Progenitor cell of endocrine pancreas (in vitro differentiated cells): Measurements from ENCODE around the gene IL25. TPM values are rescaled to one million over a fixed set of nuclear protein-coding genes. Genes with fewer than 3 reads are reported as not detected.

Experiments used
- DNase-seq: peaks from one replicate; pipeline ENCODE4 v3.0.0; 2021; ENCODE audit warnings: low spot score; ENCODE audit not compliant: unreplicated experiment
- H3K27ac Mint-ChIP-seq: 2 replicates; pipeline ENCODE4 v1.8.0; 2021; ENCODE audit warnings: mild to moderate bottlenecking, moderate library complexity, mixed read lengths
- H3K27me3 Mint-ChIP-seq: 2 replicates; pipeline ENCODE4 v1.8.0; 2021; ENCODE audit warnings: mixed read lengths
- H3K36me3 Mint-ChIP-seq: 2 replicates; pipeline ENCODE4 v1.8.0; 2022; ENCODE audit warnings: mixed read lengths; ENCODE audit not compliant: insufficient read depth
- H3K4me1 Mint-ChIP-seq: 2 replicates; pipeline ENCODE4 v1.8.0; 2021; ENCODE audit warnings: low read depth, mixed read lengths
- H3K4me3 Mint-ChIP-seq: 2 replicates; pipeline ENCODE4 v1.8.0; 2021; ENCODE audit warnings: low read depth, mild to moderate bottlenecking, moderate library complexity, mixed read lengths
- H3K9me3 Mint-ChIP-seq: 2 replicates; pipeline ENCODE4 v1.8.0; 2021; ENCODE audit warnings: low read depth, mixed read lengths
- total RNA-seq: library from RNA; stranded (reverse); gene quantifications from 2 replicates; pipeline ENCODE4 v1.2.1, GENCODE V29; 2021
- TF ChIP-seq, protein P1 (sequence below): fragments of 200-600 bp; sonication (generic); IDR thresholded peaks from one replicate; pipeline ENCODE4 v1.5.0; 2021; ENCODE audit warnings: antibody characterized with exemption, mild to moderate bottlenecking; ENCODE audit not compliant: unreplicated experiment

Gene IL25
- total RNA-seq, 1 donor from 2014 or later: not detected

DNA sequence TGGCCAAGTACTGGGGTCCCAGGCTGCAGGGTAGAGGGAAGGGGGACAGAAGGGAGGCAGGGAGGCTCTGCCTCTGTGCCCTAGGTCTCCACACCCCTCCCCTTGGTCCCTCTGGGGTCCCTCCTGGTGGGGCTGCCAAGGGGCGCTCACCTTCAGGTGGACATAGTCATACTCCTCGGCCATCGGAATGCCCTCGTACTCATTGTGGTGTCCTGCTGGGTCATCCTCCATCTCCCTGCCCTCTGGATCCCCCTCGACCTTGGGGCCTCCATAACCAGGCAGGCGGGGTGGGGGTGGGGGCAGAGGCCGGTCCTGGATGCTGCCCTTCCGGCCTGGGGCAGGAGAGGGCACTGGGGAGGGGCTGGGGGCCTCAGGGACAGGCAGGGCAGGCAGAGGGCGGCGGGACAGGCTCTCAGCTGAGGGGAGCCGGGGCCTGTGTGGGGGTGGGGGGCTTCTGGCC, 13.4 kb upstream of the IL25 start:
- Mint-ChIP-seq H3K27ac (no peak overlapping the region), H3K4me1 (peaks cover 13% of the 10 kb centered on the region), H3K27me3 (peaks cover 10% of the 10 kb centered on the region), H3K36me3 (peaks cover 6% of the 10 kb centered on the region), H3K9me3 (no peaks in the 10 kb centered on the region), H3K4me3 (no peak overlapping the region)
- TF ChIP-seq, protein P1, sequence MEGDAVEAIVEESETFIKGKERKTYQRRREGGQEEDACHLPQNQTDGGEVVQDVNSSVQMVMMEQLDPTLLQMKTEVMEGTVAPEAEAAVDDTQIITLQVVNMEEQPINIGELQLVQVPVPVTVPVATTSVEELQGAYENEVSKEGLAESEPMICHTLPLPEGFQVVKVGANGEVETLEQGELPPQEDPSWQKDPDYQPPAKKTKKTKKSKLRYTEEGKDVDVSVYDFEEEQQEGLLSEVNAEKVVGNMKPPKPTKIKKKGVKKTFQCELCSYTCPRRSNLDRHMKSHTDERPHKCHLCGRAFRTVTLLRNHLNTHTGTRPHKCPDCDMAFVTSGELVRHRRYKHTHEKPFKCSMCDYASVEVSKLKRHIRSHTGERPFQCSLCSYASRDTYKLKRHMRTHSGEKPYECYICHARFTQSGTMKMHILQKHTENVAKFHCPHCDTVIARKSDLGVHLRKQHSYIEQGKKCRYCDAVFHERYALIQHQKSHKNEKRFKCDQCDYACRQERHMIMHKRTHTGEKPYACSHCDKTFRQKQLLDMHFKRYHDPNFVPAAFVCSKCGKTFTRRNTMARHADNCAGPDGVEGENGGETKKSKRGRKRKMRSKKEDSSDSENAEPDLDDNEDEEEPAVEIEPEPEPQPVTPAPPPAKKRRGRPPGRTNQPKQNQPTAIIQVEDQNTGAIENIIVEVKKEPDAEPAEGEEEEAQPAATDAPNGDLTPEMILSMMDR: no peak
- DNase-seq: no peak

- DNase-seq: no peak
- Mint-ChIP-seq H3K27ac (peak overlapping the region; percentile 64), H3K36me3 (peaks cover 6% of the 10 kb centered on the region), H3K9me3 (no peaks in the 10 kb centered on the region), H3K4me1 (peaks cover 17% of the 10 kb centered on the region), H3K27me3 (peaks cover 3% of the 10 kb centered on the region), H3K4me3 (no peak overlapping the region)
- TF ChIP-seq, protein P1: no peak
These were observed 12.7 kb upstream of the IL25 start for GRCh38 chr14:23359722-23360447.

DNA sequence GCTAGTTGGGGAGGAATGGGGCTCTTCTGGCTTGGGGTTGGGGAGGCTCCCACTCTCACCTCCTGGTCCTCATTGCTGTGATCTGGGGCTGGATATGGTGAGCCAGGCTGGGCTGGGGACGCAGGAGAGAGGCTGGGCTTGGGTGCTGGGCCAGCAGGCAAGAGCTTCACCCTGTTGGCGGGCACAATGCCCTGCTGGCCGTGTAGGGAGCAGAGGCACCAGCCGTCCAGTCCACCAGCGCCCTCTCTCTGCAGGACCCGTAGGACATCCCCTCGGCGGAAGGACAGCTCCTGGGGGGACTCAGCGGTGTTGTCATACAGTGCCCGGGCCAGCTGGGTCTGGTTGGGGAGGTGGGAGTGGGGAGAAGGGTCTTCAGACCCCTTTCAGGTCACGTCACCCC, 12.1 kb upstream of the IL25 start:
- peaks cover 6% of the 10 kb centered on the region for H3K36me3 Mint-ChIP-seq
- DNase-seq: no peak
- TF ChIP-seq, protein P1: peak; percentile 9
- no peak overlapping the region for H3K27ac Mint-ChIP-seq
- H3K9me3 Mint-ChIP-seq: no peaks in the 10 kb centered on the region
- no peaks in the 10 kb centered on the region for H3K27me3 Mint-ChIP-seq
- no peak overlapping the region for H3K4me3 Mint-ChIP-seq
- H3K4me1 Mint-ChIP-seq: peaks cover 18% of the 10 kb centered on the region

- no peak overlapping the region for H3K4me3 Mint-ChIP-seq
- H3K9me3 Mint-ChIP-seq: no peaks in the 10 kb centered on the region
- DNase-seq: no peak
- H3K27ac Mint-ChIP-seq: peak overlapping the region; percentile 36
- no peaks in the 10 kb centered on the region for H3K27me3 Mint-ChIP-seq
- TF ChIP-seq, protein P1: no peak
- H3K4me1 Mint-ChIP-seq: peaks cover 18% of the 10 kb centered on the region
- peaks cover 4% of the 10 kb centered on the region for H3K36me3 Mint-ChIP-seq
These were observed 11.3 kb upstream of the IL25 start for GRCh38 chr14:23361320-23361719.

DNA sequence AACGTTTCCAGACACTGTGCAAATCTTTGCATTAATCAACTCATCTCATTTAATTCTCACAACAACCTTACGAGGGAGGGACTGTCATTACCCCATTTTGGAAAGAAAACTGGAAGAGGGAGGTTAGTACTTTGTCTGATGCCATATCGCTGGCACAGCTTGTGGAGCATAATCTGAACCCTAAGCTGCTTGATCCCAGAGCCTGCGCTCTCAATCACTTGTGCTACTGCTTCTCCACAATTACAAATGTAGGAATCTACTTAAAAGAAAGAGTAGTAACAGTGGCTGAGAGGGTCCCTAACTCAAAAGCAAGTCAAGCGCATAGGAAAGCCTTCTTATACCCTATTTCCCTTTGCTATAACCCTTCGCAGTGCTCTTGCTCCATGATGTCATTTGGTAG, 10.8 kb upstream of the IL25 start:
- Mint-ChIP-seq H3K27me3 (no peaks in the 10 kb centered on the region), H3K36me3 (peaks cover 4% of the 10 kb centered on the region), H3K4me1 (peaks cover 21% of the 10 kb centered on the region), H3K4me3 (no peak overlapping the region), H3K27ac (no peak overlapping the region), H3K9me3 (no peaks in the 10 kb centered on the region)
- DNase-seq: no peak
- TF ChIP-seq, protein P1: no peak
